Measurements from ENCODE around the gene LSM7.

DNA sequence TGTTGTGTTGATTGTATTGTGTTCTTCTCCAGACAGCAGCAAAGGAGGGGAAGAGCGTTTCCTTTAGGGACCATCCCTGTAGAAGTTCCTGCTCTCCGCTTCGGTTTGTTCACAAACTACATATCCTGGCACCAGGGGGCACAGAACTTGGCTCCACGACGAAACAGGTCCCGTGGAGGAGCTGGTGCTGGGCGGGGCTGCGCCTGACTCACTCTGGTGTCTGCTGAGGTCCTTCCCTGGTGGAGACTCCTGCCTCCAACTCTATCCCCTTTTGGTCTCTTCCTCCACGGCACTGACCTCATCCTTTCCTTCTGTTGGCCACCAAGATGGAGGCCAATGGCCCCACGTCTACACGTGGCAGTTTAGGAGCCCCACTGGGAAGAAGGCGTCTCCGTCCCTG lies 46.4 kb upstream of the LSM7 start:
- TF ChIP-seq EP300 (conservative IDR thresholded peaks at IDR 0.05; ENCODE audit: poor library complexity, severe bottlenecking) (no peak), EZH2 (IDR thresholded peaks at IDR 0.05; ENCODE audit: borderline replicate concordance, insufficient read depth, low read length, poor library complexity, severe bottlenecking) (no peak), RAD21 (conservative IDR thresholded peaks at IDR 0.05) (no peak)
- TF ChIP-seq, protein P1, sequence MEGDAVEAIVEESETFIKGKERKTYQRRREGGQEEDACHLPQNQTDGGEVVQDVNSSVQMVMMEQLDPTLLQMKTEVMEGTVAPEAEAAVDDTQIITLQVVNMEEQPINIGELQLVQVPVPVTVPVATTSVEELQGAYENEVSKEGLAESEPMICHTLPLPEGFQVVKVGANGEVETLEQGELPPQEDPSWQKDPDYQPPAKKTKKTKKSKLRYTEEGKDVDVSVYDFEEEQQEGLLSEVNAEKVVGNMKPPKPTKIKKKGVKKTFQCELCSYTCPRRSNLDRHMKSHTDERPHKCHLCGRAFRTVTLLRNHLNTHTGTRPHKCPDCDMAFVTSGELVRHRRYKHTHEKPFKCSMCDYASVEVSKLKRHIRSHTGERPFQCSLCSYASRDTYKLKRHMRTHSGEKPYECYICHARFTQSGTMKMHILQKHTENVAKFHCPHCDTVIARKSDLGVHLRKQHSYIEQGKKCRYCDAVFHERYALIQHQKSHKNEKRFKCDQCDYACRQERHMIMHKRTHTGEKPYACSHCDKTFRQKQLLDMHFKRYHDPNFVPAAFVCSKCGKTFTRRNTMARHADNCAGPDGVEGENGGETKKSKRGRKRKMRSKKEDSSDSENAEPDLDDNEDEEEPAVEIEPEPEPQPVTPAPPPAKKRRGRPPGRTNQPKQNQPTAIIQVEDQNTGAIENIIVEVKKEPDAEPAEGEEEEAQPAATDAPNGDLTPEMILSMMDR (IDR thresholded peaks at IDR 0.05; ENCODE audit: poor library complexity, severe bottlenecking), result no peak
- TF ChIP-seq, protein P2, sequence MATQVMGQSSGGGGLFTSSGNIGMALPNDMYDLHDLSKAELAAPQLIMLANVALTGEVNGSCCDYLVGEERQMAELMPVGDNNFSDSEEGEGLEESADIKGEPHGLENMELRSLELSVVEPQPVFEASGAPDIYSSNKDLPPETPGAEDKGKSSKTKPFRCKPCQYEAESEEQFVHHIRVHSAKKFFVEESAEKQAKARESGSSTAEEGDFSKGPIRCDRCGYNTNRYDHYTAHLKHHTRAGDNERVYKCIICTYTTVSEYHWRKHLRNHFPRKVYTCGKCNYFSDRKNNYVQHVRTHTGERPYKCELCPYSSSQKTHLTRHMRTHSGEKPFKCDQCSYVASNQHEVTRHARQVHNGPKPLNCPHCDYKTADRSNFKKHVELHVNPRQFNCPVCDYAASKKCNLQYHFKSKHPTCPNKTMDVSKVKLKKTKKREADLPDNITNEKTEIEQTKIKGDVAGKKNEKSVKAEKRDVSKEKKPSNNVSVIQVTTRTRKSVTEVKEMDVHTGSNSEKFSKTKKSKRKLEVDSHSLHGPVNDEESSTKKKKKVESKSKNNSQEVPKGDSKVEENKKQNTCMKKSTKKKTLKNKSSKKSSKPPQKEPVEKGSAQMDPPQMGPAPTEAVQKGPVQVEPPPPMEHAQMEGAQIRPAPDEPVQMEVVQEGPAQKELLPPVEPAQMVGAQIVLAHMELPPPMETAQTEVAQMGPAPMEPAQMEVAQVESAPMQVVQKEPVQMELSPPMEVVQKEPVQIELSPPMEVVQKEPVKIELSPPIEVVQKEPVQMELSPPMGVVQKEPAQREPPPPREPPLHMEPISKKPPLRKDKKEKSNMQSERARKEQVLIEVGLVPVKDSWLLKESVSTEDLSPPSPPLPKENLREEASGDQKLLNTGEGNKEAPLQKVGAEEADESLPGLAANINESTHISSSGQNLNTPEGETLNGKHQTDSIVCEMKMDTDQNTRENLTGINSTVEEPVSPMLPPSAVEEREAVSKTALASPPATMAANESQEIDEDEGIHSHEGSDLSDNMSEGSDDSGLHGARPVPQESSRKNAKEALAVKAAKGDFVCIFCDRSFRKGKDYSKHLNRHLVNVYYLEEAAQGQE (IDR thresholded peaks at IDR 0.05; ENCODE audit: borderline replicate concordance), result no peak

Measured in neural cell (in vitro differentiated cells).